HFF-Myc (cell line): ENCODE data around the gene TMEM132D.

ENCODE experiments used
- DNase-seq: peaks from one replicate; pipeline ENCODE4 v3.0.0-alpha.2; 2011; ENCODE audit warnings: low read depth; ENCODE audit errors: extremely low read depth
- H3K4me3 ChIP-seq: replicated peaks from 2 replicates; pipeline ENCODE4 v1.5.1; 2011; ENCODE audit warnings: low read depth, mild to moderate bottlenecking, control low read depth, low read length
- TF ChIP-seq, protein P1 (sequence below): IDR thresholded peaks from 2 replicates; pipeline ENCODE4 v1.5.1; 2012; ENCODE audit warnings: mild to moderate bottlenecking, low read depth, low read length, control low read depth; ENCODE audit errors: missing control alignments

Gene TMEM132D

DNA sequence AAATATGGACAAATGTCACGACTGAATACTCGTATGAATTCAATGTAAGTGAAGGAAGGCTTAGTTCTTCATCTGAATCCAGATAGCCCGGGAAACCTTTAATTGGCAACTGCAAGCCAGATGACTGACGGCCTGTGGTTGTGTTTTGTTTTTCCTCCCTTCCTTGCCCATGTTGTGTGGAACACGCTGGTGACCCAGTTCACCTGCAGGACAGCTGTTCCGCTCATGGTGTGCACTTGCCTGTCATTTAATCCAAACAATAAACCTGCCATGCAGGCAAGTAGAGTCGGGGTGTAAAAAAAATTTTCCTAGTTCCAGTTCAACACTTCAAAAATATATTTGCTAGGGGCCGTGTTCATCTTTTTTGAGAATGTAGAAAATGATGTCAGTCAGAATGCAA lies 88.0 kb downstream of the TMEM132D start:
- H3K4me3 ChIP-seq: no peak overlapping the region
- TF ChIP-seq, protein P1, sequence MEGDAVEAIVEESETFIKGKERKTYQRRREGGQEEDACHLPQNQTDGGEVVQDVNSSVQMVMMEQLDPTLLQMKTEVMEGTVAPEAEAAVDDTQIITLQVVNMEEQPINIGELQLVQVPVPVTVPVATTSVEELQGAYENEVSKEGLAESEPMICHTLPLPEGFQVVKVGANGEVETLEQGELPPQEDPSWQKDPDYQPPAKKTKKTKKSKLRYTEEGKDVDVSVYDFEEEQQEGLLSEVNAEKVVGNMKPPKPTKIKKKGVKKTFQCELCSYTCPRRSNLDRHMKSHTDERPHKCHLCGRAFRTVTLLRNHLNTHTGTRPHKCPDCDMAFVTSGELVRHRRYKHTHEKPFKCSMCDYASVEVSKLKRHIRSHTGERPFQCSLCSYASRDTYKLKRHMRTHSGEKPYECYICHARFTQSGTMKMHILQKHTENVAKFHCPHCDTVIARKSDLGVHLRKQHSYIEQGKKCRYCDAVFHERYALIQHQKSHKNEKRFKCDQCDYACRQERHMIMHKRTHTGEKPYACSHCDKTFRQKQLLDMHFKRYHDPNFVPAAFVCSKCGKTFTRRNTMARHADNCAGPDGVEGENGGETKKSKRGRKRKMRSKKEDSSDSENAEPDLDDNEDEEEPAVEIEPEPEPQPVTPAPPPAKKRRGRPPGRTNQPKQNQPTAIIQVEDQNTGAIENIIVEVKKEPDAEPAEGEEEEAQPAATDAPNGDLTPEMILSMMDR: no peak
- no peak for DNase-seq

DNA sequence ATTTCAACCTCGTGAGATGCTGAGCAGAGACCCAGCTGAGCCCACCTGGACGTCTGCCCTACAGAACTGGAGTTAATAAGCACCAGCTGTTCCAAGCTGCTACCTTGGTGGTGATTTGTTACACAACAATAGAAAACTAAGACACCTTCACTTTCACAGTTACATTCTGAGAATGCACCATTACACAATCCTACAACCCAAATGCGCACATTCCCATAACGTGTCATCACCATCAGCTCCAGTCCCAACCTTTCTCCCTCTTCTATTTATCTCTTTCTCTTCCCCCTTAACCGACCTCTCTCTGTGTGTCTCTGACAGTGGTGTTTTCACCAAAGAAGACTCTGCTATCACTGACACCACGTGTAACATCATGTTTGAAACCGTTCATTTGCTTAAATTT lies 91.9 kb downstream of the TMEM132D start:
- TF ChIP-seq, protein P1: no peak
- H3K4me3 ChIP-seq: no peak overlapping the region
- no peak for DNase-seq

DNA sequence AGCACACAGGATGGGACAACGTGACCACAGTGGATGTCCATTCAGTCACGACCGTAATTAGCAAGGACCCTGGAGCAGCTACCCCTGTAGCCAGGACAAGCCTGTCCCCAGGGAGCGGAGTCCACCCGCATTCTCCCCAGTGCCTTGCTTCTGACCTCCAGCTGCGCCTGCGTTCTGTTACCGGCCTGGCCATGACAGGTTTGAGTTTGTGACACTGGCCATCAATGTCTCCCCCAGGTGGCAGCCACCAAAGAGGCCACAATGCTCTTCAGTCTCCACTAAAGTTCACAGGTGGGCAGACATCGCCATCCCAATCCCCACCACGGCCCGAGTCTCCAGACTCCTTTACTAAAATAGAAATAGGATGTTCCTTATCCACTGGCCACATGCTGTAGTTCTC lies 96.7 kb downstream of the TMEM132D start:
- no peak overlapping the region for H3K4me3 ChIP-seq
- DNase-seq: no peak
- TF ChIP-seq, protein P1: no peak

DNA sequence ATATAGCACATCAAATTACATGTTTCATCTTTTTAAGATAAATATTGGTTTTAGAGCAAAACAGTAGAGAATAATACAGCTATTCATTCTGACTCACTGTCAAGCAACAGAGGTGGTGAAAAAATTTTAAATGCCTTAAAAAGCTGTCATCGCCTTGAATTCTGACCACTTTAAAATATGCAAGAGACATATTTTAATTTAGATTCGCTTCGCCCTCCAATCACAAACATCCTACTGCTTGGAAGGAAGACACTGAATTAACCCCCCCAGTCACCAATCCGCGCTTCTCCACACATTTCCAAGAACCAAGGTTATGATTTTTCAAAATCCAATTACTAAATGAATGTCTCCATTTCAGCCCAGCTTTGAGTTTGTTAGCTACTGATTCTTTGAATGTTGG lies 112.4 kb downstream of the TMEM132D start:
- DNase-seq: no peak
- TF ChIP-seq, protein P1: no peak

DNA sequence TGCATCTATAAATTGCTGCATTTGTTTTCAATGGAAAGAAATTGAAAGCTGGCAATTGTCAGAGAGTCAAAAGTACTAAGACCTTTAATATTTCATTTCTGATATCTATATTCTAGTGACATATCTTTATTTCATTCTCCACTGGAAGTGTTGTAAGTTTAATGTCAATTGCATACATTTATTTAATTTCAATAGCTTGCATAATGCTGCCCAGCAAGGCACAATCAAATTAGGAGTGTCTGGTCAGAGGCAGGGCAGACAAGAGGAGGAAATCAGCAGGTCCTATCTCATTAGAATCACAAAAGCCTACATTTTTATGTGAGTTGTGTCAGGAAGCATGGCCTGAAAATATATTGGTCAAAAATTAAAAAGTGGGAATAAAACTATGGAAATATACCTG lies 112.9 kb downstream of the TMEM132D start:
- DNase-seq: no peak
- TF ChIP-seq, protein P1: no peak
- no peak overlapping the region for H3K4me3 ChIP-seq

More for the DNA sequence above, 112.4 kb downstream of the TMEM132D start:
- H3K4me3 ChIP-seq: no peak overlapping the region

DNA sequence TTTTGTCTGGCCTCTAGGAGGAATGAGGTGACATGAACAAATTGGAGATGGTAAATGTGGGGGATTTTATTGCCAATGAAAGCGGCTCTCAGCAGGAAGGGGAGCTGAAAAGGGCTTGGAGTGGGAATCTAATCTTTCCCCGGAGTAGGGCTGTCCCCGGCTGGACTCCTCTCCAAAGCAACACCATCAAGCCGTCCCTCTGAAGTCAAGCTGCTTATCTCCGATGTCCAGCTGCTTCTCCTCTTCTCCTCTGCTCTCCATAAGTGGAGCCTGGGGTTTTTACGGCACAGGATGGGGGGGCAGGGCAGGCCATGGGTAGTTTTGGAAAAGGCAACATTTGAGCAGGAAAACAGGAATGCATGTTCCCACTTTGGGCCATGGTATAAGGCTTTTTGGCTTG lies 113.5 kb downstream of the TMEM132D start:
- DNase-seq: no peak
- TF ChIP-seq, protein P1: no peak

DNA sequence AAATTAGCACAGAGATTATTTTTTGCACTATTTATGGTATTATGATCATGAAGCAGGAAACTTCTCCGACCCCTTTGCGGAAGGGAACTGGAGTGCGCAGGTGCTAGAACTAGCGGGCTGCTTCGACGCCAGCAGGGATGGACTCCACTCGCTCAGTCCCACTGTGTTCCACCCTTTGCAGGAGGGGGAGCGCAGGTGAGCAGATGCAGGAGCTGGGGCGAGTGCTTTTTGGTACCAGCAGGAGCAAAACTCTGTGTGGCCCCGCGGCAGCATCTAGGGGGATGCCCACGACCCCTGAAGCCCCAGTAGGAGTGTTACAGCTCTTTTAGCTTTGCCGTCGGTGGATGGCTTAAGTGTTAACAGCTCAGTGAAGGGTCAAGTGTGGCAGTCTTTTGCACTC lies 113.9 kb downstream of the TMEM132D start:
- H3K4me3 ChIP-seq: no peak overlapping the region
- no peak for DNase-seq
- TF ChIP-seq, protein P1: no peak

More for the DNA sequence above, 113.5 kb downstream of the TMEM132D start:
- no peak overlapping the region for H3K4me3 ChIP-seq
